GM19099 (cell line): ENCODE data around the gene MPL.

Experiments
- POLR2A ChIP-seq: IDR thresholded peaks from 3 replicates; pipeline ENCODE4 v1.6.1; 2011; ENCODE audit warnings: low read depth; ENCODE audit not compliant: insufficient read length; ENCODE audit errors: extremely low read depth

Gene MPL

GRCh38 chr1:43388613-43389012 is 51.0 kb downstream of the MPL start:
- no peak for TF ChIP-seq POLR2A

GRCh38 chr1:43389326-43390313 is 52.0 kb downstream of the MPL start, which contains the start of the genes MED8 and SZT2:
MED8 (minus strand) TSS chr1:43389800; CDS start chr1:43389764, 36 bp downstream.
SZT2 (plus strand) TSS chr1:43389899; CDS start chr1:43389969, 70 bp downstream.
- peak; percentile 90 for TF ChIP-seq POLR2A

- TF ChIP-seq POLR2A = no peak
Measured at GRCh38 chr1:43392702-43393101, 55.1 kb downstream of the MPL start.

GRCh38 chr1:43395523-43395922 is 57.9 kb downstream of the MPL start:
- TF ChIP-seq POLR2A = no peak

GRCh38 chr1:43396059-43396458 is 58.4 kb downstream of the MPL start:
- no peak for TF ChIP-seq POLR2A

GRCh38 chr1:43398227-43398626 is 60.6 kb downstream of the MPL start:
- no peak for TF ChIP-seq POLR2A

GRCh38 chr1:43402089-43402865 is 64.7 kb downstream of the MPL start:
- TF ChIP-seq POLR2A = no peak
